ENCODE results near the gene FAM81B. TPM values are rescaled to one million over a fixed set of nuclear protein-coding genes. Genes with fewer than 3 reads are reported as not detected.

The FAM81B gene
- total RNA-seq, 1 experiment from 2014 or later: not detected

DNA sequence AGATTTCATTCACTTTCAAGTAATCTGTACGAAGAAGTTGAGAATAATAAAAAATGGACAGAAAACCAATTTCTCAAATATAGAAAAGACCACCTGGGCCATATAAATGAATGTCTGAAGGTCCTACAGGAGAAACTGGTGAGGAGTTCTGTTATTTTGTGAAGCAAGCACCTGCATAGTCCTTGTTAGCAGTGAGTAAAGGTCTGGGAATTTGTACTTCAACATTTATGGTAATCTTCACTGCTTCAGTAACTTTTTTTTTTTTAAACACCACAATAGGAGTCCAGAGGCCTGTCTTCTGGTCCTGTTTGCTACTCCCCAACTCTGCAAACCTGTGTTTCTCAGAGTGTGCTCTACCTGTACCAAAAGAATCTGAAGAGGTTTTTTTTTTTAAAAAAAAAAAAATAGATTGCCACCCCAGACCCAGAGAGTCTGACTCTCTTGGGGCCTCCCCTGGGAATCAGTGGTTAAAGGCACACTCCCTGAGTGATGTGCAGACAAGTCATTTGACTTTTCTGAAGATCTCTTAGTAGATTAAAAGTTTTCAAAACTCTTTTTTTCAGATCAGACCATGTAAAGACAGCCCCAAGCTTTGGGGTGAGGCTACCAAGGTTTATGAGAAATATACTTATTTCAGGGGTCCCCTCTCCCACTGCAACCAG lies 55.5 kb downstream of the FAM81B start:
- no TSS peak for BruUV-seq (replicated peaks)
- DNase-seq: no peak
- Mint-ChIP-seq H3K4me1 (ENCODE audit: low read depth, unreplicated experiment) (peaks cover 7% of the 10 kb centered on the region), H3K4me3 (ENCODE audit: low read depth, unreplicated experiment) (no peak overlapping the region), H3K9me3 (ENCODE audit: low read depth, unreplicated experiment) (no peaks in the 10 kb centered on the region), H3K36me3 (ENCODE audit: insufficient read depth, unreplicated experiment) (no peaks in the 10 kb centered on the region), H3K27ac (ENCODE audit: unreplicated experiment) (no peak overlapping the region), H3K27me3 (ENCODE audit: unreplicated experiment) (no peaks in the 10 kb centered on the region)
- CTCF ChIA-PET: no interaction called here
- TF ChIP-seq, protein P1, sequence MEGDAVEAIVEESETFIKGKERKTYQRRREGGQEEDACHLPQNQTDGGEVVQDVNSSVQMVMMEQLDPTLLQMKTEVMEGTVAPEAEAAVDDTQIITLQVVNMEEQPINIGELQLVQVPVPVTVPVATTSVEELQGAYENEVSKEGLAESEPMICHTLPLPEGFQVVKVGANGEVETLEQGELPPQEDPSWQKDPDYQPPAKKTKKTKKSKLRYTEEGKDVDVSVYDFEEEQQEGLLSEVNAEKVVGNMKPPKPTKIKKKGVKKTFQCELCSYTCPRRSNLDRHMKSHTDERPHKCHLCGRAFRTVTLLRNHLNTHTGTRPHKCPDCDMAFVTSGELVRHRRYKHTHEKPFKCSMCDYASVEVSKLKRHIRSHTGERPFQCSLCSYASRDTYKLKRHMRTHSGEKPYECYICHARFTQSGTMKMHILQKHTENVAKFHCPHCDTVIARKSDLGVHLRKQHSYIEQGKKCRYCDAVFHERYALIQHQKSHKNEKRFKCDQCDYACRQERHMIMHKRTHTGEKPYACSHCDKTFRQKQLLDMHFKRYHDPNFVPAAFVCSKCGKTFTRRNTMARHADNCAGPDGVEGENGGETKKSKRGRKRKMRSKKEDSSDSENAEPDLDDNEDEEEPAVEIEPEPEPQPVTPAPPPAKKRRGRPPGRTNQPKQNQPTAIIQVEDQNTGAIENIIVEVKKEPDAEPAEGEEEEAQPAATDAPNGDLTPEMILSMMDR (IDR thresholded peaks at IDR 0.05; ENCODE audit: unreplicated experiment): no peak
- intact Hi-C loops (cut with micrococcal nuclease; ENCODE audit: unreplicated experiment): no loop called here

DNA sequence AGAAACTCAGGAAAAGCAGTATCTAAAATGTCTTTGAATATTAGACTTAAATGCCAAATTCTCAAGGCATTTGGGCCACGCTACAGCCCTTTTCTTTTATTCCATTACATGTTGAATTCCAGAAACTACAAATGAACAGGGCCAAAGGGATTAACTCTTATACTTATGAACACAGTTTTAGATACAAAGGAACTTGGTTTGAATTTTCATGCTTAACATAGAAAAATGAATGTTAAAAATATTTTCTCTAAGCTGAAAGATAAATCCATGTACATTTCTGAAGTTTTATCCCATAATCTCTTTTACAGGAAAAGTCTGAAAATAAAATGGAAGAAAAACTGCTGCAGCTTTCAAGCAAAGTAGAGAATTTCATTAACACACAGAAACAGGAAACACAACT lies 56.8 kb downstream of the FAM81B start:
- no peaks in the 10 kb centered on the region for H3K9me3 Mint-ChIP-seq (ENCODE audit: low read depth, unreplicated experiment)
- H3K36me3 Mint-ChIP-seq (ENCODE audit: insufficient read depth, unreplicated experiment): no peaks in the 10 kb centered on the region
- DNase-seq: no peak
- no TSS peak for BruUV-seq (replicated peaks)
- no peak overlapping the region for H3K4me3 Mint-ChIP-seq (ENCODE audit: low read depth, unreplicated experiment)
- H3K27me3 Mint-ChIP-seq (ENCODE audit: unreplicated experiment): no peaks in the 10 kb centered on the region
- TF ChIP-seq, protein P1 (IDR thresholded peaks at IDR 0.05; ENCODE audit: unreplicated experiment): no peak
- CTCF ChIA-PET: interaction anchor here (0.5 kb wide), 1 partner anchor 196 kb away, joined by 3 read pairs; no protein-coding TSS in a partner anchor
- peaks cover 7% of the 10 kb centered on the region for H3K4me1 Mint-ChIP-seq (ENCODE audit: low read depth, unreplicated experiment)
- no peak overlapping the region for H3K27ac Mint-ChIP-seq (ENCODE audit: unreplicated experiment)
- intact Hi-C loops (cut with micrococcal nuclease; ENCODE audit: unreplicated experiment): no loop called here

GRCh38 chr5:95448789-95449188 lies 57.6 kb downstream of the FAM81B start:
- CTCF ChIA-PET: no interaction called here
- no peak for DNase-seq
- Mint-ChIP-seq H3K4me3 (ENCODE audit: low read depth, unreplicated experiment) (no peak overlapping the region), H3K4me1 (ENCODE audit: low read depth, unreplicated experiment) (peaks cover 7% of the 10 kb centered on the region), H3K9me3 (ENCODE audit: low read depth, unreplicated experiment) (no peaks in the 10 kb centered on the region), H3K27me3 (ENCODE audit: unreplicated experiment) (no peaks in the 10 kb centered on the region), H3K36me3 (ENCODE audit: insufficient read depth, unreplicated experiment) (no peaks in the 10 kb centered on the region), H3K27ac (ENCODE audit: unreplicated experiment) (no peak overlapping the region)
- TF ChIP-seq, protein P1 (IDR thresholded peaks at IDR 0.05; ENCODE audit: unreplicated experiment): no peak
- no TSS peak for BruUV-seq (replicated peaks)
- intact Hi-C loops (cut with micrococcal nuclease; ENCODE audit: unreplicated experiment): no loop called here

DNA sequence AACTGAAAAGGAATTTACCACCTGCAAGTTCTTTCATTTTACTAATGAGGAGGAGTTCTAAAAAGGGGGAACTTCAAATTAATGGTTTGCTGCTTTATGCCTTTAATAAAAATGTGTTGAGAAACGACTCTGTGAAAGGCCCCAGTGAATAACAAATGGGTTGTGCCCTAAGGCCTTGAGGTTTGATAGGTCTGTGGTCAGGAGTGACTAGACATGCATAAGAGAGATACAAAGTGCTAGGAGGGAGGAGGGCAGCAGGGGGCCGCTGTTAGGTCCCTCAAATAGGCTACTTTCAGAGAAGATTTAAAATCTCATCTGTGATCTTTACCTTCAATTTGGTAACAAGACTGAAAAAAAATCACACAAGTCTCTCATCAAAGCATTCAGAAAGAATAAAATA lies 58.3 kb downstream of the FAM81B start:
- no peaks in the 10 kb centered on the region for H3K36me3 Mint-ChIP-seq (ENCODE audit: insufficient read depth, unreplicated experiment)
- TF ChIP-seq, protein P1 (IDR thresholded peaks at IDR 0.05; ENCODE audit: unreplicated experiment): no peak
- no peak overlapping the region for H3K27ac Mint-ChIP-seq (ENCODE audit: unreplicated experiment)
- H3K27me3 Mint-ChIP-seq (ENCODE audit: unreplicated experiment): no peaks in the 10 kb centered on the region
- no TSS peak for BruUV-seq (replicated peaks)
- H3K9me3 Mint-ChIP-seq (ENCODE audit: low read depth, unreplicated experiment): no peaks in the 10 kb centered on the region
- H3K4me3 Mint-ChIP-seq (ENCODE audit: low read depth, unreplicated experiment): no peak overlapping the region
- peaks cover 7% of the 10 kb centered on the region for H3K4me1 Mint-ChIP-seq (ENCODE audit: low read depth, unreplicated experiment)
- intact Hi-C loops (cut with micrococcal nuclease; ENCODE audit: unreplicated experiment): no loop called here
- no peak for DNase-seq
- CTCF ChIA-PET: interaction anchor here (0.5 kb wide), 1 partner anchor 951 kb away, joined by 6 read pairs; no protein-coding TSS in a partner anchor
